Lower leg skin (tissue), 3 donors: ENCODE measurements around the gene PPFIBP2.

Experiments used
- POLR2A ChIP-seq, 2 donors: fragments of 450-650 bp; IDR thresholded peaks; one replicate each; pipeline ENCODE4 v1.6.1; 2016 to 2017; ENCODE audit warnings: antibody characterized with exemption in 2 of 2, mild to moderate bottlenecking in 1 of 2, moderate library complexity in 1 of 2
- TF ChIP-seq, protein P1 (sequence below), 3 donors: fragments of 450-650 bp; IDR thresholded peaks; one replicate each; pipeline ENCODE4 v1.5.1; 2016; ENCODE audit warnings: antibody characterized with exemption in 3 of 3, mild to moderate bottlenecking in 3 of 3, moderate library complexity in 2 of 3

DNA sequence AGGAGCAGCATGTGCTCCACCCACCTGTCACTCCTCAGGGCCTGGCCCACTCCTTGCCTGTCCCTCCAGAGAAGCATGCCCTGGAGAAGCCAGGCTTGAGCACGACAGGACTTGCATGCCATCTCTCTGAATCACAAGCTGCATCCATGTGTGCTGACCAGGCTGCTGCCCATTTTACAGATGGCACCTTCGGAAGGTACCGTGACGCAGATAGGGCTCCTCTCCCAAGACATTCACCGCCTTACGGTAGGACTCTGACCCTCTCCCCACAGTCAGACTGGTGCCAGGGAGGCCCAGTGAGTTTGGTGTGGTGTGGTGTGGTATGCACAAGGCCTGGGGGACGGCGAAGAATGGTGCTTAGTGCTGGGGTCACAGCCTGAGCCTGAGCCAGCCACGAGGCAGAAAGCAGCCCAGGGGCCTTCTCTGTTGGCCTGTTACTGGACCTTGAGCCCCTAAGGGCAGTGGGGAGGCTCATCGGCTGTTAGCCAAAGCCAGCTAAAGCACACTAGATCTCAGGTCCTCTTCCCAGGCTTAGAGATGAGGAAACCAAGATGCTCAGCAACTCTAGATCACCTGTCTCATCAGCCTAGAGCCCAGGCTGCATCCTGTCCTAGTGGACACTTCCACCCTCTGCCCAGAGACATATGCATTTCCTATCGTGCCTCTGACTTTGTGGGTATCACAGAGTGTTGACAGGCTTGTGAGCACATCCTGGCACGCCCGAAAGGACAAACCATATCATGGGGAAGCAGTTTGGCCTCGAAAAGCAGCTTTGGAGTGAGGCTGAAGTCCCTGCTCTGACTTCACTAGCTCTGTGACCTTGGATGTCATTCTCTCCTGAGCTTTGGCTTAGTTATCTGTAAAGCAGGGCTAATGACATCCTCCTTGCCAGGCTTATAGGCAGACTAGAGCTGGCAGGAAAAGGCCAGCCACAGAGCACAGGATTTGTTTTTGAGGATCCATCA, 141.7 kb downstream of the PPFIBP2 start:
- TF ChIP-seq, protein P1, sequence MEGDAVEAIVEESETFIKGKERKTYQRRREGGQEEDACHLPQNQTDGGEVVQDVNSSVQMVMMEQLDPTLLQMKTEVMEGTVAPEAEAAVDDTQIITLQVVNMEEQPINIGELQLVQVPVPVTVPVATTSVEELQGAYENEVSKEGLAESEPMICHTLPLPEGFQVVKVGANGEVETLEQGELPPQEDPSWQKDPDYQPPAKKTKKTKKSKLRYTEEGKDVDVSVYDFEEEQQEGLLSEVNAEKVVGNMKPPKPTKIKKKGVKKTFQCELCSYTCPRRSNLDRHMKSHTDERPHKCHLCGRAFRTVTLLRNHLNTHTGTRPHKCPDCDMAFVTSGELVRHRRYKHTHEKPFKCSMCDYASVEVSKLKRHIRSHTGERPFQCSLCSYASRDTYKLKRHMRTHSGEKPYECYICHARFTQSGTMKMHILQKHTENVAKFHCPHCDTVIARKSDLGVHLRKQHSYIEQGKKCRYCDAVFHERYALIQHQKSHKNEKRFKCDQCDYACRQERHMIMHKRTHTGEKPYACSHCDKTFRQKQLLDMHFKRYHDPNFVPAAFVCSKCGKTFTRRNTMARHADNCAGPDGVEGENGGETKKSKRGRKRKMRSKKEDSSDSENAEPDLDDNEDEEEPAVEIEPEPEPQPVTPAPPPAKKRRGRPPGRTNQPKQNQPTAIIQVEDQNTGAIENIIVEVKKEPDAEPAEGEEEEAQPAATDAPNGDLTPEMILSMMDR (IDR thresholded peaks at IDR 0.05) = no peak
- TF ChIP-seq POLR2A (IDR thresholded peaks at IDR 0.05) = no peak
